ENCODE measurements around the gene MYOD1.

The MYOD1 gene

GRCh38 chr11:17771415-17771814 lies 52.0 kb downstream of the MYOD1 start:
- DNase-seq (ENCODE audit: low spot score) = no peak
